GM18907 (cell line): Measurements from ENCODE around the gene PTPN9.
"Not testable (repeated sequence)": the region's sequence is repeated elsewhere in the genome, so short reads cannot be mapped to it uniquely, and the experiment has no call there.

Source experiments
- ATAC-seq: cut with Tn5 transposase; IDR thresholded peaks from one replicate; pipeline ENCODE4 v1.9.1; 2021; ENCODE audit warnings: mild to moderate bottlenecking, moderate library complexity; ENCODE audit not compliant: unreplicated experiment

PTPN9 gene

DNA sequence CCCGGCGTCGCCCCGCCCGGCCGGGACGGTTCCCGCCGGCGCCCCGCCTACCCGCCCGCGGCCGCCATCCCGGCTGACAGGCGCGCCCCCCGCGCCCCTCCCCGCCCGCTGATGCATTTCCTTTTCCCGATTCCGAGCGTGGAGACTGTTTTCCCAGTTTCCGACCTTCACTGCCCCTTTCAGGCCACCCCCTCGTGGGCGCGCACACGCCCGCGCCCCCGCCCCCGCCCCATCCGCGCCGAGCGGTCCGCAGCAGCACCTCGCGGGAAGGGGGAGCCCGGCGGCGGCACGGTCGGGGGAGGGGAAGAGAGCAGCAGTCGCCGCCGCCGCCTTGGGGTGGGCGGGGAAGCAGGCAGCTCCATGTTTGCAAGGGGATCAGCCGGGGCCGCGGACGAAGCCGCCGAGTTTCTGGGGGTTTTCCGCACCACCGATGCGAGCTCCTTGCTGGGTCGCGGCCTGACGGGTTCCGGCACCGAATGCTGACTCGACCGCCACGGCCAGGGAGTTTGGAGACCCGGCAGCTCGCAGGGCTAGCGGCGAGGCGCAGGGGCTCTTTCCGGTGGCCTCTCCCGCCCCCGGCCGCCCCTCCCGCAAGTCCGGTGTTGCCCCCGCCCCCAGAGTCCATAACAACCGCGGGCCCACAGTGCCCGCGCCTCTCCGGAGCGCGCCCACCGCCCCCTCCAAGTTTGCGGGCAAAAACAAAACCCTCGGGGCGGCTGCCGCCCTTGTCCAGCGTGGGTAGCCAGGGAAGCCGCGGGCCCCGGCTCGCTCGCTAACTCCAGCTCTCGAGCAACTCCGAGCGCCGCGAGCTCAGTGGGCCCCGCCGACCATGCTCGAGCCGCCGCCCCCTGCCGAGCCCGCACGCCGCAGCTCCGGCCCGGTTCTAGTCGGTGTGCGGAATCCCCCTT is 124.4 kb downstream of the PTPN9 start:
- ATAC-seq, result no peak

DNA sequence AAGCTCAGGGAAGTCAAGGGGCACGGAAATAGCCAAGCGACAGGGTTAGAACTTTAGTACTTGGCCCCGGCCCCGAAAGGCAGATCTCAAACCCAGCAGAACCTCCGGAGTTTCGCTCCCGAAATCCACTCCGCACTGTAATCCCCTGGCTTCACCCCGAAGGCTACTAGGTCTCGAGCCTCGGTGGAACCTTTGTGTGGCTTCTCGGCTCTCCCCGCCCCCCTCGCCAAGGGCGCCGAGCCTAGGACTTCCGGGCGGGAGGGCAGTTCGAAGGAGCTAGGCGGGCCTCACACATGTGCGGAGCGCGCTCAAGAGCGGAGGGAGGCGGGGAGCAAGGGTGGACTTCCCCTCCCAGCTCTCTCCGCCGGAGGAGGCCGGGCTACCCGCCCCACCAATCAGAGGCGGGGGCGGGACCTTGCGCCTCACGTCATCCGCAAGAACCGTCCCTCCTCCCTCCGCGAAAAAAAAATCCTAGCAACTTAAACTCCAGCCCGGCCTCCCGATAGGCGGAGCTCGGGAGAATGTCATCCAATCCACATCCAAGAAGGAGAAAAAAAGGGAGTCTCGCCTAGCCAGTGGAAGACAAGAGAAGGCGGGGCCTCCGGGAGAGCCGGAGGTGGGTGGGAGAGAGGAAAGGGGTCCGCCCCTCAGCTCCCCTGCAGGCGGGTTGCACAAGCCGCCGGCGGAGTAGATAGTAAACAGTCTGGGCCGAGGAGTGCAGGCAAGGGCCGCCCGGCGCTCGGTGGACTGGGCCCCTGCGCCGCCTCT is 125.2 kb downstream of the PTPN9 start:
- ATAC-seq, result peak; percentile 42

DNA sequence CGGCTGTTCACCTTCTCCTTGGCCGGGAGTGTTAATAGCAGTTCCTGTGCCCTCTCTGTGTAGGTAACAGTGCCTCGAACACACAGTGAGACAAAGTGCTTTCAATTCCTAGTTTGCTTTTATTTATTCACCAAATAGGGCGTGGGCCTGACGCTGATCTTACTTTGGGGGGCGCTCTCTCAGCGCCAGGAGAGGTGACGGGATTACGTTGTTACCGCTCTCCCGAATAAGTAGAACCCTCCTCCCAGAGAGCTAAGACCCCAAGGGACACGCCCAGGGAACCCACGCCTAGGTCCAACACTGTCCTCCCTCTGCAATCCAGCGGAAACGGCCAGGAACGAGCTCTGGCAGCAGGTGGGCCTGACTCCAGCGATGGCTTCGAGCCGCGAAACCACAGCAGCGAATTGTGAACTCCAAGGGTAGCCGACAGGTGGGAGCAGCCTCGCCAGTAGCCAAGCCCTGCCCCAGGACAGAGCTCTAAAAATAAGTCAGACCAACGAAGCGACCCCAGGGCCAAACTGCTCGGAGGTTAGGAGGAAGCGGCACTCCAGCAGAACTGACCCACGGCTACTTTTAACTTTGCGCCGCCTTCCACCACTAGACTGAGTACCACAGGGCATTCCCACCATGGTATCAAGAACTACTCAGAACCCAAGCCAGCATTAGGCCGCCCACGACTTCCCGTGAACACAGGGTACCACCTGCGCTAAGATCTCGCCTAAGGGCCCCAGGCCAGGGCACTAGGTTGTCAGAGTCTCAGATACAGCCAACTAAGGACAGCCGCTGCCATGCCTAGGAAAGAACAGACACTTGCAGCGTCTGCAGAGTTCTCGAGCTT is 126.0 kb downstream of the PTPN9 start:
- ATAC-seq, result no peak

DNA sequence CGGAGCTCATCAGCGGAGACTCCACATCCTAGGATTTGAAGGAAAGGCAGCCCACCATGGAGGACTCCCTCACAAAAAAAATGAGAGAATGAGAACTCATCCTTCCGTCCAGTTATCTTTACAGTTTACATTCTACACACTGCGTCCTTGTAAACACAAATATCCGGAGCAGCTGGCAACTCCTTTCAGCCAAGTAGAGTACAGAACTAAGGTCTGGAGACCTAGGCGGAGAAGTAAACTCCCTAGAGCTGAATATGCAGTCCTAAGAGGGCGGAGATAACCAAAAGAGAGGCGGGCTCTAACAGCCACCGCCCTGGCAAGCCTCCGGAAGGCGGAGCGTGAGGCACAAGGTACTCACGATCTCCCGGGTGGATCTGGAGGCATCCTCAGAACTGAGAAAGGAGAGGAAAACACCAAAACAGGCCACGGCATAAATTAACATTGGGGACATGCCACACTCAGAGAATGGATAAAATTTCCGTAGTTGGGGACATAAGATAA is 126.7 kb downstream of the PTPN9 start:
- no peak for ATAC-seq

DNA sequence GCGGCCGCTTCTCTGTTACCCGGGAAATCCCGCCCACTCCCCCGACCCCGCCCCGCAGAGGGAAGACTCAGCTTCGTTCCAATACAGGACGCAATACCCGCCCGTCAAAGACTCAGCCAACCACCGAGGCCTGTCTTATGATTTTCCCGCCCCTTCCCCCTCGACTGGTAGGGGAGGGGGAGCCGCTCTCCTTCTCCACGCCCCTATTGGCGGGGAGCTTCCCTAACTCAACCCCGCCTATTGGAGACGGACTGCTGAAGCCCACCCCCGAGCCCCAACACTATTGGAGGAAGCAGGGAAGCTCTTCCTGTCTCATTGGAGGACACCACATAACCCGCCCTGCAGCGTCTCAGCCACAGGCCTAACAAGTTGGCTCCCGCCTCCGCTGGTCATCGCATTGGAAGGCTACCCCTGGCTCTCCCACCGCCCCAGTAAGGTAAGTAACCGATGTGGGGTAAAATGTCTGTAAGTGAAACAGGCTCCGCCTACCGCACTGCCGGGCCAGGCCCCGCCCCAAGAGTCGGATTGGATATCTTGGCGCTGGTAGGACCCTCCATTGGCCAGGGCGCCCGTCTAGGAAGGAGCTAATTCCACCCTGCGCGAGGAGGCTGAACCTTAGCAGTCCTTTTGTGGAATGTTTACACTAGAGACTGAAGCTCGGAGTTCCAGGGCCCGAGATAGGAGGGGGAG is 127.3 kb downstream of the PTPN9 start, which contains the start of gene SIN3A:
SIN3A (minus strand) TSS at position 17 of the 690 bp plus-strand sequence. CDS start 21,315 bp downstream, outside the sequence.
- ATAC-seq, result peak; percentile 45

DNA sequence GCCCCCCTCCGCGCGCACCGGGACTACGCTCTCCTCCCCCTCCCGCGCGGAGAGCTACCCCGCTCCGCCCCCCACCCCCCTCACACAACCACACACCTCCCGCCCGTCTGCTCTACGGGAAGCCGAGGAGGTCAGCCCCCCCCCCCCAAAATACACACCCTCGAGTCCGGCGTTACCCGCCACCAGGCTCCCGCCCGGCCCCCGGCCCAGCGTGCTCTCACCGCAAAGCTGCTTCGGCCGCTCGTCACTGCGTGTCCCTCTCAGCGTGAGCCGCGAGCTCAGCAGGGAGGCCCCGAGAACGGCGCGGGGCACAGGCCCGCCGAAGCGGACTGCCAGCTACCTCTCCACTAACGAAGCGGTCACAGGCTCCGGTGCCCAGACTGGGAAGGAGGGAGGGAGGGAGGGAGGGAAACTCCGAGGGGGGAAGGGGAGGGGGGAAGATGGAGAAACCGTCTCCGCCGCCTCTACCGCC is 127.9 kb downstream of the PTPN9 start:
- ATAC-seq, result no peak

DNA sequence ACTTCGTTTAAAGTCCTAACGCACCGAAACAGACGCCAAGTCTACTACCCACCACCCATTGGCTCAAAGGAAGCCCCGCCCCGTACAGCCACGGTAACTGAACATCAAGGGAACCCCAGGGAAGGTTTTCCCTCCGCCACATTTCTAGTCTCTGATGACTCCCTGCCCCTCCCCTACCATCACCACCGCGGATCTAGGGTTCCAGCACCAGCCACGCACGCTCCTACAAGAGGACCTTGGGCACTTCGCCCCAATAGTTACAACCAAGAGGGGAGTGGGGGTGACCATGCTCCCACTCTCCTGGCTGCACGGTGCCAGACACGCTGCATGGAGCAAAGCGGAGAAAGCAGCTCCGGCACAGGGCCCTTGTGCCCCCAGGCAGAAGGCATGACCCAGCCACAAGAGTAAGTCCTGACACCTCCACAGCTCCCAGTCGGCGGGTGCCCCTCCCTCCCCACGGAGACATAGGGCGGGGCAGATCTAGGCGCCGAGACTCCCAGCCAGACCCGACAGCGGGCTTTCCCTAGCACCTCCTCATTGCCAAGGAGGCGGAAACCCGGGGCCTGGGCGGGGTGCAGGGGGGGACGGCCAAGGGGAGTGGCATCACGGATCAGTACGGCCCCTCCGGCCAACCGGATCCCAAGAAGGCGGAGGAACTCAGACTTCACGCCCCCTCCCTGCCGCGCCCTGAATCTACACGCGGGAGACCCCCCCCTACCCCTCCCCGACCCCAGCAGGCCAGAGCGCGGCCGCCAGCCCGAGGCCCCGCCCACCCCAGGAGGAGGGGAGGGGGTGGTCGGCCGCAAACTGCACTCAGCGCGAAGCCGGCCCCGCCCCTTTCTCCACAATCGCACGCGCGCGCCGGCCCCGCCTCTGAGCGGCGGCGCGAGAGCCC is 128.6 kb downstream of the PTPN9 start:
- ATAC-seq, result peak; percentile 29

DNA sequence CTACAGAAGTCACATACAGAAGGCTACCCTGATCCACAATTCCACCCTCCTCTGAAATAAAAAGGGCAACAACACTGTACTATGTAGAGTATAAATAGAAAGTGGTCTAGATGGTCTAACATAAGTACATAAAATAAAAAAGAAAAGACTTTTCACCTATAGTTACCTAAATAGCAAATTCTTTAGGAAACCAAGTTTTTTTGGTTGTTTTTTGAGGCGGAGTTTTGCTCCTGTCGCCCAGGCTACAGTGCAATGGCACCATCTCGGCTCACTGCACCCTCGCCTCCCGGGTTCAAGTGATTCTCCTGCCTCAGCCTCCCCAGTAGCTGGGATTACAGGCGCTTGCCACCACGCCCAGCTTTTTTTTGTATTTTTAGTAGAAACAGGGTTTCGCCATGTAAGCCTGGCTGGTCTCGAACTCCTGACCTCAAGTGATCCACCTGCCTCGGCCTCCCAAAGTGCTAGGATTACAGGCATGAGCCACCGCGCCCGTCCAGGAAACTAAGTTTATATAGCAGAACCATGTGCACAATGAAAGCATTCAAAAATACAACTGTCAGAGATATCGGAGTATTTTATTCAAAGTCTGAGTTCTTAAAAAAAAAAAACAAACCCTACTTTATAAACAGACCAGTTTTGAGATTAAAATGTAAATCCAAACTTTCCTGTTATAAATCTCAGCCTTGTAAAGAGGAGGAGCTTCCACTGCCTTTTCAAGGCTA is 129.4 kb downstream of the PTPN9 start:
- no peak for ATAC-seq

DNA sequence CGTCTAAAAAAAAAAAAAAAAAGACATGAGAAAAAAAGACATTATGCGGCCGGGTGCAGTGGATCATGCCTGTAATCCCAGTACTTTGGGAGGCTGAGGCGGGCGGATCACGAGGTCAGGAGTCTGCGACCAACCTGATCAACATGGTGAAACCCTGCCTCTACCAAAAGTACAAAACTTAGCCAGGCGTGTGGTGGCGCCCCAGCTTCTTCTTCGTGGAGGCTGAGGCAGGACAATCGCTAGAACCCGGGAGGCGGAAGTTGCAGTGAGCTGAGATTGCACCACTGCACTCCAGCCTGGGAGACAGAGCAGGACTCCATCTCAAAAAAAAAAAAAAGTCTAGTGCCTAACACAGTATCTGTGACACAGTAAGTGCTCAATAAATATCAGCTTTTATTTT is 130.9 kb downstream of the PTPN9 start:
- ATAC-seq, result not testable (repeated sequence)

DNA sequence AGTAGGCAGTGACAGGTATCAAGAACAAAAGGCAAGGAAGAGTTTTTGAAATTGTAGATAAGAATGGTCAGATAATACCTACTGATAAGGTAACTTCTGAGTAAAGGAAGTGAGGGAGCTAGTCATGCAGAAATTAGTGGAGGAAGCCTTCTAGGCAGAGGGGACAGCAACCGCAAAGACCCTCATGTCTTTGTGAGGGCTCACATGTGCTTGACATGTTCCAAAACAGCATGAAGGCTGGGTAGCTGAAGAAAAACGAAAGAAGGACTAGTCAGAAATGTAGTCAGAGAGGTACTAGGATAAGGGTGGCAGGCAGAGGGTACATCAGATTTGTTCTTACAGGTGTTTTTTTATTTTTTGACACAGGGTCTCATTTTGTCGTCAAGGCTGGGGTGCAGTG is 133.0 kb downstream of the PTPN9 start:
- no peak for ATAC-seq

DNA sequence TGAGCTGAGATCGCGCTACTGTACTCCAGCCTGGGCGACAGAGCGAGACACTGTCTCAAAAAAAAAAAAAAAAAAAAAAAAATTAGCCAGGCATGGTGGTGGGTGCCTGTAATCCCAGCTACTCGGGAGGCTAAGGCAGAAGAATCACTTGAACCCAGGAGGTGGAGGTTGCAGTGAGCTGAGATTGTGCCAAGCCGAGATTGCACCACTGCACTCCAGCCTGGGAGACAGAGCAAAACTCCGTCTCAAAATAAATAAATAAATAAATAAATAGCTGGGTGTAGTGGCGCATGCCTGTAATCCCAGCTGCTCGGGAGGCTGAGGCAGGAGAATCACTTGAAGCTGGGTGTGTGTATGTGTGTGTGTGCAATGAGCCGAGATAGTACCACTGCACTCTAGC is 133.8 kb downstream of the PTPN9 start:
- ATAC-seq, result not testable (repeated sequence)

DNA sequence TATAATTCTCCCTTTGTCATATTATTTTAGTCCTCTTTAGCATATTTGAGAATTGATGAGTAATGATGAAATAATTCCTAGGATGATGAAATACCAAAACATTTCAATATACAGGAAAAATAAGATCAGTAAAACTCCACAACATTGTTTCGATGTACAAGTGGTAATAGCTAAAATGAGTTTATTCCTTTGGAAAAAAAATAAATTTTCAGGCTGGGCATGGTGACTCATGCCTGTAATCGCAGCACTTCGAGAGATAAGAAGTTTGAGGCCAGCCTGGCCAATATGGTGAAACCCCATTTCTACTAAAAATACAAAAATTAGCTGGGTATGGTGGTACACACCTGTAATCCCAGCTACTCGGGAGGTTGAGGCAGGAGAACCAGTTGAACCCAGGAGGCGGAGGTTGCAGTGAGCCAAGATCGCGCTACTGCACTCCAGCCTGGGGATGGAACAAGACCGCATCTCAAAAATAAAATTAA is 135.1 kb downstream of the PTPN9 start:
- ATAC-seq, result not testable (repeated sequence)

DNA sequence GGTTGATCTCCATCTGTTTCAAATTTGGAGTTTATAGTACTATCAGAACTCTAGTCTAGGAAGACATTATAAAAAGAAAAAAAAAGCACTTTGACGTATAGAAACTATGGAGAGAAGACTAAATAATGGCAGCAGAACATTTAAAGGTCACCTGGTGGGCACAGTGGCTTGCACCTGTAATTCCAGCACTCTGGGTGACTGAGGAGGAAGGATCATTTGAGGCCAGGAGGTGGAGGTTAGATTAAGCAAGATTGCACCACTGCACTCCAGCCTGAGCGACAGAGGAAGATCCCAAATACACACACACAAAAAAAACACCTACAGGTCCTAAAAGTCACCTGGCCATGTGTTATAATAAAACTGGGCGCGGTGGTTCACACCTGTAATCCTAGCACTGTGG is 141.4 kb downstream of the PTPN9 start:
- ATAC-seq, result no peak

DNA sequence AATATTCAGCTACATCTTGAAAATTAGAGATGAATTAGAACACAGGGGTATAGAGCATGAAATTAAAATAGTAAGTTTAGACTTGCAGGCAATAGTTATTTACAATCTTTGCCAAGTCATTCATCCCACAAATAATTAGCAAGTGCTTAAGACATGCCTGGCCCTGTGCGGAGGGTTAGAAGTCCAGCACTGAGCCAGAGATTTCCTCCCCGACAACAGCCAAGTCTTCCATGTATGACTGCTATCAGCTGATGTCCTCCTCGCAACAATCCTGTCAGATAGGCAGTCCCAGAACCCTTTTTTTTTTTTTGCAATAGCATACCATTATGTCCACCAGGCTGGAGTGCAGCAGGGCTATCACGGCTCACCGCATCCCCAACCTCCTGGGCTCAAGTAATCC is 142.2 kb downstream of the PTPN9 start:
- no peak for ATAC-seq

DNA sequence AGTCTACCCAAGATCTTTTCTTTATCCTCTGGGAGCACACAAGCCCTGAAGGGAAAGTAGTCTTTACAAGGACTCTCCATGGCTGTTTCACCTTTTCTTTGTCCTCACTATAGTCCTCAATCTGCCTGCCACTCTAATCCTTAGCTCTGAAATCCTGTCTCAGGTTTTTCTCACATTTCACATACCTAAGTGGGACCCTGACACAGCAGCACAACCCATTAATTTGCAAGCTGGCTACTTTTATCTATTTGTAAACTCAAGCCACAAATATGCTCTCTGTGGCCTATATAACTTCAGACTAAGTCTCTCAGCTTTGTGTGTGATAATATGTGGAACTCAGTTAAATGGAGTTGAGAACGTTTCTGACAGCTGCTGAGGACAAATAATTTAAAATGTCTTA is 147.4 kb downstream of the PTPN9 start:
- ATAC-seq, result no peak

DNA sequence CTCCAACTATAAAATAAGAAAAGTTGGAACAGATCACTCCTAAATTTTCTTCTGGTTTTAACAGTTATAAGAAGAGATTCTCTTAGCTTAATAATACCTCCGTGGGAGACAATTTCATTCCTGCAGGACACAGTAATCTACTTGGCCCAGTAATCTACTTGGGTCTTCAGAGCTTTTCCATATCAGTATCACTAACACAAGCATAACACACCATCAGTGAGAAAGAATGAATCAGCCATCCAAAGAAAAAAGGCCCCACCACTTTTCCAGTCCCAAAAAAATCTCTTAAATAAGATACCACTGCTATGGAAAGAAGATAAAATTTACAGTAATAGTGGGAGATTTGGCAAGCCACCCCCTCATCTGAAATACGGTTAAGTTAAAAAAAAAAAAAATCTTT is 147.8 kb downstream of the PTPN9 start:
- ATAC-seq, result no peak

DNA sequence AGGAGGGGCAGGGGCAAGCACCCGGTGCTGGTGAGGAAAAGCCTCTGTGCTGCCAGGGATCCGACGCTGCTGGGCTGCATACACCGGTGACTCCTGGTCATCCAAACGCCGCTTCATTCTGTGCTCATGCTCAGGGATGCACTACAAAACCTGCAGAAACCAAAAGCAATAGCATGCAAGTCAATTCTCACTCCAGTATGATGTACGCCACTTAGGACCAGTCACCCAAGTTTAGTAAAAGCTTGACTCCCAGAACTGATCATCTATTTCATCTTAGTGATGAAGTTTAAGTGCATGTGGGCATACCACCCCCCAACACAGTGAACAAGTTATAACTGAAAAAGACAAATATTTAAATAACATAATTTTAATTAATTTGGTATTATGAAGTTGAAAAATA is 148.9 kb downstream of the PTPN9 start:
- no peak for ATAC-seq

DNA sequence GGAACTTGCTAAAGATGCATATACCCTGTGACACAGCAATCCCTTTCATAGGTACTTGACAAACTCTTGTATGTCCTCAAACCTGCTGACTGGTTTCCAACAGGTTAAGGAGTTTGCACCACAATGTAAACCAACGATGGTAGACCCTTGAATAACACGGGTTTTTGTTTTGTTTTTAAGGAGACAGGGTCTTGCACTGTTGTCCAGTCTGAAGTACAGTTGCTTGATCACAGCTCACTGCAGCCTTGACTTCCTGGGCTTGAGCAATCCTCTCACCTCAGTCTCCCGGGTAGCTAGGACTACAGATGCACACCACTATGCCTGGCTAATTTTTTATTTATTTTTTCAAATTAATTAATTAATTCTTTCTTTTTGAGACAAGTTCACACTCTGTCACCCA is 151.0 kb downstream of the PTPN9 start:
- no peak for ATAC-seq
